ENCODE data around the gene LRG1. TPM values are rescaled to one million over a fixed set of nuclear protein-coding genes. Genes with fewer than 3 reads are reported as not detected.

Gene LRG1
- total and polyA plus RNA-seq, 2 of the 13 experiments (the other 11 are each of a cell fraction or from before 2014, with no cell fraction given), result 12.0 to 39.3 TPM

DNA sequence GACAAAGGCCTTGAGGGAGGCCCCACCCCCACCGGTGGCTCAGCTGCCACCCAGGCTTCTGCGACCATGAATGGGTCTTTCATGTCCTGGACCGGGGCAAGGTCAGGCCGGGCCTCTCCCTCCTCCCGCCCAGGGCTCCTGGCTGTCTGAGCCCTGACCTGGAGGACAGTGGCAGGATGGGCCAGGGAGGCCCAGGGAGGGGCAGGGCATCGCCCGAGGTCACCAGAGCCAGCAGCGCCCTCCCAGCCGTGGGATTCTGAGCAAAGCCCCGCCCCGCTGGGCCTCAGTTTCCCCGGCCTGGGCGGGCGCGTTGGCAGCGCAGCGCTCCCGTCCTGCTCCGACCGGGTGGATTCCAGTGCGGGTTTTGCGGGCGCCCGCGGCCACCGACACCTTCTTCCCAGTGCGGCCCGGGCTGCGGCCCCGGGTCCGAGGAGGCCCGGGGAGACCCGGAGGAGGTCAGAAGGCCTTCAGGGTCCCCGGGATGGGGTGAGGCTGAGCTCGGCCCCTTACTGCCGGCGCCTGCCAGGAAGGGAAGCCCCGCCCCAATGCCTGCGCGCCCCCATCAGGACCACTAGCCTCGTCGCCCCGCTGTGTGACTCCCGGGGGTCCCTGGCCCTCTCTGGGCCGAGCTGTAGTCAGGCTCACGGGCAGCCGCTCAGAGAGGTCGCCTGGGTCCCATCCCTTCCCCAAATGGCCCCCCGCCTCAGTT lies 44.3 kb upstream of the LRG1 start (continued):
- TF ChIP-seq ZNF446 (CRISPR knock-in tag; IDR thresholded peaks at IDR 0.05) (0 out of 2 replicates have a peak, but pooled peaks have one; percentile 3), KDM6A (CRISPR knock-in tag; IDR thresholded peaks at IDR 0.05; ENCODE audit: low read depth) (peak; percentile 98), RFXAP (CRISPR knock-in tag; IDR thresholded peaks at IDR 0.05; ENCODE audit: borderline replicate concordance) (peak; percentile 69), SETDB1 (CRISPR knock-in tag; IDR thresholded peaks at IDR 0.05; ENCODE audit: borderline replicate concordance) (no peak), BCL6 (CRISPR knock-in tag; IDR thresholded peaks at IDR 0.05) (peak; percentile 85), DNMT1 (CRISPR knock-in tag; IDR thresholded peaks at IDR 0.05) (peak; percentile 87; the same call in 1 of the 2 replicates), ZNF572 (CRISPR knock-in tag; IDR thresholded peaks at IDR 0.05) (no peak), ZNF235 (CRISPR knock-in tag; IDR thresholded peaks at IDR 0.05; ENCODE audit: borderline replicate concordance) (0 out of 2 replicates have a peak, but pooled peaks have one; percentile 50), ZNF225 (CRISPR knock-in tag; IDR thresholded peaks at IDR 0.05) (no peak), ZNF577 (CRISPR knock-in tag; IDR thresholded peaks at IDR 0.05; ENCODE audit: borderline replicate concordance, low read depth) (no peak), ZNF782 (CRISPR knock-in tag; IDR thresholded peaks at IDR 0.05; ENCODE audit: borderline replicate concordance) (0 out of 2 replicates have a peak, but pooled peaks have one; percentile 43), FOXO1 (CRISPR knock-in tag; IDR thresholded peaks at IDR 0.05) (peak; percentile 71), ZNF670 (CRISPR knock-in tag; IDR thresholded peaks at IDR 0.05; ENCODE audit: borderline replicate concordance) (no peak)
- TF ChIP-seq, protein P1, sequence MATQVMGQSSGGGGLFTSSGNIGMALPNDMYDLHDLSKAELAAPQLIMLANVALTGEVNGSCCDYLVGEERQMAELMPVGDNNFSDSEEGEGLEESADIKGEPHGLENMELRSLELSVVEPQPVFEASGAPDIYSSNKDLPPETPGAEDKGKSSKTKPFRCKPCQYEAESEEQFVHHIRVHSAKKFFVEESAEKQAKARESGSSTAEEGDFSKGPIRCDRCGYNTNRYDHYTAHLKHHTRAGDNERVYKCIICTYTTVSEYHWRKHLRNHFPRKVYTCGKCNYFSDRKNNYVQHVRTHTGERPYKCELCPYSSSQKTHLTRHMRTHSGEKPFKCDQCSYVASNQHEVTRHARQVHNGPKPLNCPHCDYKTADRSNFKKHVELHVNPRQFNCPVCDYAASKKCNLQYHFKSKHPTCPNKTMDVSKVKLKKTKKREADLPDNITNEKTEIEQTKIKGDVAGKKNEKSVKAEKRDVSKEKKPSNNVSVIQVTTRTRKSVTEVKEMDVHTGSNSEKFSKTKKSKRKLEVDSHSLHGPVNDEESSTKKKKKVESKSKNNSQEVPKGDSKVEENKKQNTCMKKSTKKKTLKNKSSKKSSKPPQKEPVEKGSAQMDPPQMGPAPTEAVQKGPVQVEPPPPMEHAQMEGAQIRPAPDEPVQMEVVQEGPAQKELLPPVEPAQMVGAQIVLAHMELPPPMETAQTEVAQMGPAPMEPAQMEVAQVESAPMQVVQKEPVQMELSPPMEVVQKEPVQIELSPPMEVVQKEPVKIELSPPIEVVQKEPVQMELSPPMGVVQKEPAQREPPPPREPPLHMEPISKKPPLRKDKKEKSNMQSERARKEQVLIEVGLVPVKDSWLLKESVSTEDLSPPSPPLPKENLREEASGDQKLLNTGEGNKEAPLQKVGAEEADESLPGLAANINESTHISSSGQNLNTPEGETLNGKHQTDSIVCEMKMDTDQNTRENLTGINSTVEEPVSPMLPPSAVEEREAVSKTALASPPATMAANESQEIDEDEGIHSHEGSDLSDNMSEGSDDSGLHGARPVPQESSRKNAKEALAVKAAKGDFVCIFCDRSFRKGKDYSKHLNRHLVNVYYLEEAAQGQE (IDR thresholded peaks at IDR 0.05; ENCODE audit: borderline replicate concordance in 1 of 2, low read depth in 1 of 2, low read length in 2 of 2), result no peak; a peak in 1 of 4 replicates
- TF ChIP-seq, protein P2, sequence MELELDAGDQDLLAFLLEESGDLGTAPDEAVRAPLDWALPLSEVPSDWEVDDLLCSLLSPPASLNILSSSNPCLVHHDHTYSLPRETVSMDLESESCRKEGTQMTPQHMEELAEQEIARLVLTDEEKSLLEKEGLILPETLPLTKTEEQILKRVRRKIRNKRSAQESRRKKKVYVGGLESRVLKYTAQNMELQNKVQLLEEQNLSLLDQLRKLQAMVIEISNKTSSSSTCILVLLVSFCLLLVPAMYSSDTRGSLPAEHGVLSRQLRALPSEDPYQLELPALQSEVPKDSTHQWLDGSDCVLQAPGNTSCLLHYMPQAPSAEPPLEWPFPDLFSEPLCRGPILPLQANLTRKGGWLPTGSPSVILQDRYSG (CRISPR knock-in tag; IDR thresholded peaks at IDR 0.05), result peak; percentile 83; the same call in 1 of the 2 replicates
- TF ChIP-seq, protein P3, sequence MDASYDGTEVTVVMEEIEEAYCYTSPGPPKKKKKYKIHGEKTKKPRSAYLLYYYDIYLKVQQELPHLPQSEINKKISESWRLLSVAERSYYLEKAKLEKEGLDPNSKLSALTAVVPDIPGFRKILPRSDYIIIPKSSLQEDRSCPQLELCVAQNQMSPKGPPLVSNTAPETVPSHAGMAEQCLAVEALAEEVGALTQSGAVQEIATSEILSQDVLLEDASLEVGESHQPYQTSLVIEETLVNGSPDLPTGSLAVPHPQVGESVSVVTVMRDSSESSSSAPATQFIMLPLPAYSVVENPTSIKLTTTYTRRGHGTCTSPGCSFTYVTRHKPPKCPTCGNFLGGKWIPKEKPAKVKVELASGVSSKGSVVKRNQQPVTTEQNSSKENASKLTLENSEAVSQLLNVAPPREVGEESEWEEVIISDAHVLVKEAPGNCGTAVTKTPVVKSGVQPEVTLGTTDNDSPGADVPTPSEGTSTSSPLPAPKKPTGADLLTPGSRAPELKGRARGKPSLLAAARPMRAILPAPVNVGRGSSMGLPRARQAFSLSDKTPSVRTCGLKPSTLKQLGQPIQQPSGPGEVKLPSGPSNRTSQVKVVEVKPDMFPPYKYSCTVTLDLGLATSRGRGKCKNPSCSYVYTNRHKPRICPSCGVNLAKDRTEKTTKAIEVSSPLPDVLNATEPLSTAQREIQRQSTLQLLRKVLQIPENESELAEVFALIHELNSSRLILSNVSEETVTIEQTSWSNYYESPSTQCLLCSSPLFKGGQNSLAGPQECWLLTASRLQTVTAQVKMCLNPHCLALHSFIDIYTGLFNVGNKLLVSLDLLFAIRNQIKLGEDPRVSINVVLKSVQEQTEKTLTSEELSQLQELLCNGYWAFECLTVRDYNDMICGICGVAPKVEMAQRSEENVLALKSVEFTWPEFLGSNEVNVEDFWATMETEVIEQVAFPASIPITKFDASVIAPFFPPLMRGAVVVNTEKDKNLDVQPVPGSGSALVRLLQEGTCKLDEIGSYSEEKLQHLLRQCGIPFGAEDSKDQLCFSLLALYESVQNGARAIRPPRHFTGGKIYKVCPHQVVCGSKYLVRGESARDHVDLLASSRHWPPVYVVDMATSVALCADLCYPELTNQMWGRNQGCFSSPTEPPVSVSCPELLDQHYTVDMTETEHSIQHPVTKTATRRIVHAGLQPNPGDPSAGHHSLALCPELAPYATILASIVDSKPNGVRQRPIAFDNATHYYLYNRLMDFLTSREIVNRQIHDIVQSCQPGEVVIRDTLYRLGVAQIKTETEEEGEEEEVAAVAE (CRISPR knock-in tag; IDR thresholded peaks at IDR 0.05; ENCODE audit: borderline replicate concordance), result peak; percentile 60; the same call in 1 of the 2 replicates
- TF ChIP-seq, protein P4, sequence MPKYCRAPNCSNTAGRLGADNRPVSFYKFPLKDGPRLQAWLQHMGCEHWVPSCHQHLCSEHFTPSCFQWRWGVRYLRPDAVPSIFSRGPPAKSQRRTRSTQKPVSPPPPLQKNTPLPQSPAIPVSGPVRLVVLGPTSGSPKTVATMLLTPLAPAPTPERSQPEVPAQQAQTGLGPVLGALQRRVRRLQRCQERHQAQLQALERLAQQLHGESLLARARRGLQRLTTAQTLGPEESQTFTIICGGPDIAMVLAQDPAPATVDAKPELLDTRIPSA (CRISPR knock-in tag; IDR thresholded peaks at IDR 0.05; ENCODE audit: borderline replicate concordance), result no peak
- TF ChIP-seq, protein P5, sequence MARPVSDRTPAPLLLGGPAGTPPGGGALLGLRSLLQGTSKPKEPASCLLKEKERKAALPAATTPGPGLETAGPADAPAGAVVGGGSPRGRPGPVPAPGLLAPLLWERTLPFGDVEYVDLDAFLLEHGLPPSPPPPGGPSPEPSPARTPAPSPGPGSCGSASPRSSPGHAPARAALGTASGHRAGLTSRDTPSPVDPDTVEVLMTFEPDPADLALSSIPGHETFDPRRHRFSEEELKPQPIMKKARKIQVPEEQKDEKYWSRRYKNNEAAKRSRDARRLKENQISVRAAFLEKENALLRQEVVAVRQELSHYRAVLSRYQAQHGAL (CRISPR knock-in tag; IDR thresholded peaks at IDR 0.05; ENCODE audit: not compliant biosample characterization), result peak; percentile 37
